ENCODE data around the gene OVAAL. TPM values are rescaled to one million over a fixed set of nuclear protein-coding genes. Genes with fewer than 3 reads are reported as not detected.

Gene OVAAL
- total RNA-seq, 6 experiments from 2014 or later: not detected

DNA sequence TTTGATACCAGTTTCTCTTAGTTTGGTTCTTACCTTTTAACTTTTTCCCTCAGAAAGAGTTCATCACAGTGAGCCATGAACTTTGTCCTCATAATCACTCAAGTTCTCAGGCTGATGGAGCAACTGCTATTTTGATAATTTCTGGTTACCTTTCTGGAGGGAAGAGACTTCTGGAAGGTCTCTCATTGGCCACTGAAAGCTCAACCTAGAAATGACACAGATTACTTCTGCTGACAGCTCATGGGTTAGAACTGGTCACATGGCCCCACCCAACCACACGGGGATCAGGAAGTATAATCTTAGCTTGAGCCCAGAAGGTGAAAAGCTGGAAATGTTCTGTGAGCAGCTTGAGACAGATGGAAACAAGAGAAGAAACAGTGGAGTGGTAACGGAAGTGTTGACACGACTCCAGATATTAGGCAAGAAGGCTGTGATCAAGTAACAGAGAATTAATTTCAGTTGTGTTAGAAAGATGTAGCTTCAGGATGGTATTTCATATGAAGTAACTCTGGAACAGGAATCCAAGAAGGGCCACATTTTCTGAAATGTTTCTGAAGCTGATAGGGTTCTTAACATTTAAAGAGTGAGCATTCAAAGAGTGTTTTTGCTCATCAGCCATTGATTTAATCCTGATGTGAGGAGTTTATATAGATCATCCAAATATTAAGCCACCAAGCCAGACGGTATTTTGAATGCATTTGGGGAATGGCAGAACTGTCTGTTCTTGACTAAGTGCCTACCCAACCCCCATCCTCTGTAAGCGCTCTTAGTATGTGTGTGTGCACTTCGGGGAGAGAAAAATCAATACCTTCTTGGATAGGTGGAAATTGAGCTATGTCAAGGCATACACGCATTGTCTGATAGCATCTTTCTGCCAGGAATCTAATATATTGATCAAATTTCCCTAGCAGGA, 51.1 kb downstream of the OVAAL start:
- no peak for DNase-seq
- Mint-ChIP-seq H3K36me3 (ENCODE audit: low read depth) (no peaks in the 10 kb centered on the region), H3K27me3 (ENCODE audit: insufficient read depth) (no peaks in the 10 kb centered on the region; the same call in 1 of the 2 replicates), H3K9me3 (no peaks in the 10 kb centered on the region), H3K4me1 (ENCODE audit: low read depth) (peaks cover 30% of the 10 kb centered on the region), H3K27ac (peak overlapping the region; percentile 62; the same call in 1 of the 2 replicates), H3K4me3 (peak overlapping the region; percentile 33)
- TF ChIP-seq, protein P1, sequence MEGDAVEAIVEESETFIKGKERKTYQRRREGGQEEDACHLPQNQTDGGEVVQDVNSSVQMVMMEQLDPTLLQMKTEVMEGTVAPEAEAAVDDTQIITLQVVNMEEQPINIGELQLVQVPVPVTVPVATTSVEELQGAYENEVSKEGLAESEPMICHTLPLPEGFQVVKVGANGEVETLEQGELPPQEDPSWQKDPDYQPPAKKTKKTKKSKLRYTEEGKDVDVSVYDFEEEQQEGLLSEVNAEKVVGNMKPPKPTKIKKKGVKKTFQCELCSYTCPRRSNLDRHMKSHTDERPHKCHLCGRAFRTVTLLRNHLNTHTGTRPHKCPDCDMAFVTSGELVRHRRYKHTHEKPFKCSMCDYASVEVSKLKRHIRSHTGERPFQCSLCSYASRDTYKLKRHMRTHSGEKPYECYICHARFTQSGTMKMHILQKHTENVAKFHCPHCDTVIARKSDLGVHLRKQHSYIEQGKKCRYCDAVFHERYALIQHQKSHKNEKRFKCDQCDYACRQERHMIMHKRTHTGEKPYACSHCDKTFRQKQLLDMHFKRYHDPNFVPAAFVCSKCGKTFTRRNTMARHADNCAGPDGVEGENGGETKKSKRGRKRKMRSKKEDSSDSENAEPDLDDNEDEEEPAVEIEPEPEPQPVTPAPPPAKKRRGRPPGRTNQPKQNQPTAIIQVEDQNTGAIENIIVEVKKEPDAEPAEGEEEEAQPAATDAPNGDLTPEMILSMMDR (IDR thresholded peaks at IDR 0.05): no peak

DNA sequence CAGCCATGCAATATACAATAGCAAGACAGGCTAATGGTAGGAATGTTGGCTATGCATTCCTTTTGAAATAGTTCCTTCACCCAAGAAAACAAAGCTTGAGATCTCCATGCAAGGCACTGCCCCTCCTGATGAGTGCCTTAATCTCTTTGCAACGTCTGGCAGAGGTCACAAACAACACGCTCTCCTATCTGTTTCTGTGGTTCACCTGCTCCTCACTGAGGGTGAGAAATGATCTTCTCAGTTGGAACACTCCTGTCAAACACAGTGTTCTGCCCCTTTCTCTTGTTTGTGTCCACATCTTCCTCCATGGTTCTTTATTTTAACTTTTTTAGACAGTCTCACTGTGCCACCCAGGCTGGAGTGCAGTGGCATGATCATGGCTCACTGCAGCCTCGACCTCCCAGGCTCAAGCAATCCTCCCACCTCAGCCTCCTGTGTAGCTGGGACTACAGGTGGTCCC, 51.8 kb downstream of the OVAAL start:
- TF ChIP-seq, protein P1 (IDR thresholded peaks at IDR 0.05): no peak
- no peak for DNase-seq
- no peaks in the 10 kb centered on the region for H3K36me3 Mint-ChIP-seq (ENCODE audit: low read depth)
- H3K27me3 Mint-ChIP-seq (ENCODE audit: insufficient read depth): no peaks in the 10 kb centered on the region; the same call in 1 of the 2 replicates
- no peak overlapping the region for H3K4me3 Mint-ChIP-seq
- H3K27ac Mint-ChIP-seq: peak overlapping the region; percentile 38; the same call in 1 of the 2 replicates
- H3K4me1 Mint-ChIP-seq (ENCODE audit: low read depth): peaks cover 30% of the 10 kb centered on the region
- H3K9me3 Mint-ChIP-seq: no peaks in the 10 kb centered on the region

DNA sequence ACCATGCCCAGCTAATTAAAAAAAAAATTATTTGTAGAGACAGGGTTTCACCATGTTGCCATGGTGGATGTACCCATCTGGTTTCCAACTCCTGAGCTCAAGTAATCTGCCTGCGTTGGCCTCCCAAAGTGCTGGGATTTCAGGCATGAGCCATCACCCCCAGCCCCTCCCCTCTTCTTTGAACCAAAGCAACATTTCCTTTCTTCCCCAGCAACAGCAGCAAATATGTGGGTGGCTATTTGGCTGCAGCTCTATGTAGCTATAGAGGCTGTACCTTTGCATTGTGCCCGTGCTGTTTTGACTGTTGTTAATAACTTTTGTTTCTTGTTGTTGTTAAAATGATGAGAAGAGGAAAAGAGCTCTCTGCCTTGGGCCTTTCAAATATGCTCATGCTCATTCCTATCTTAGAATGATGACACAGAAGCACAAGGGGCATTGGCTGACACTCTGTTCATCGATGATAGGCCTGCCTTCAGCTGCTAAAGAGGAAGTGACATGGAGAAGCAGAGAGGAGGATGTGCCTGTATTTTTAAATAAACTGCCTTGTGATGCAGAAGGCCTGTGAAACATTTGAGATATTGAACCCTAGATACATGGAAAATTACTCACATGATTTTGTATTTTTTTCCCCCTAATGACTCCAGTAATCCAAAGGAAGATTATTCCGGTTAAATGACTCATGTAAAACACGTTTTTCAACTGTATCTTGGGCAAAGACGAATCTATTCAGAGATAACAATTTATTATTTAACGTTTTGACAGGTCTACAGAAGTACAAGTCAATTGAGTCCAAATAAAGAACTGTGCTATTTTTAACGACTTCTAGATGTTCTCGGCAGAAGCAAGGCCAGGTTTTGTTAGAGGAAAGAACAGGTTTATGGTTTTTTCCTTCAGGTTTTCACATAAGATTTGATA, 52.5 kb downstream of the OVAAL start:
- DNase-seq: no peak
- H3K27ac Mint-ChIP-seq: peak overlapping the region; percentile 38
- H3K36me3 Mint-ChIP-seq (ENCODE audit: low read depth): no peaks in the 10 kb centered on the region
- H3K4me1 Mint-ChIP-seq (ENCODE audit: low read depth): peaks cover 30% of the 10 kb centered on the region
- no peaks in the 10 kb centered on the region for H3K9me3 Mint-ChIP-seq
- no peak overlapping the region; the same call in 1 of the 2 replicates for H3K4me3 Mint-ChIP-seq
- TF ChIP-seq, protein P1 (IDR thresholded peaks at IDR 0.05): no peak
- no peaks in the 10 kb centered on the region; the same call in 1 of the 2 replicates for H3K27me3 Mint-ChIP-seq (ENCODE audit: insufficient read depth)

DNA sequence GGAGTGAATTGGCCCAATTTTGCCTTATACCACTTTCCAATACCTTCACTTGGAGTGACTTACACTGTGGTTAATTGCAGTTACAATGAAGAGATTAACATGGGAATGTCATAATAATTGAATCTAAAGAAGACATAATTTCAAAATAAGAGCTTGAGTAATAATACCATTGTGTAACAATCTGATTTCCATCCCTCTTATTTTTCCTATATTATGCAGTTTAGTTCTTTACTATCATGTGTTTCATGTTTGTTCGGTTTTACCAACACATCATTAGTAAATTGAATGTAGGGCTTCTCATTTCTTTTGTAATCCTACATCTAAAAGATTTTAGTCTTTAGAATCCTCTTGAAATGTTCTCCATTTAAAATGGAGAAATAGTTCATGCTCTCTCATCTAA, 53.9 kb downstream of the OVAAL start:
- Mint-ChIP-seq H3K4me3 (no peak overlapping the region), H3K36me3 (ENCODE audit: low read depth) (no peaks in the 10 kb centered on the region), H3K27ac (no peak overlapping the region), H3K4me1 (ENCODE audit: low read depth) (peaks cover 30% of the 10 kb centered on the region), H3K27me3 (ENCODE audit: insufficient read depth) (no peaks in the 10 kb centered on the region), H3K9me3 (no peaks in the 10 kb centered on the region)
- TF ChIP-seq, protein P1 (IDR thresholded peaks at IDR 0.05): no peak
- DNase-seq: no peak

GRCh38 chr1:180614730-180615129, 56.0 kb downstream of the OVAAL start:
- Mint-ChIP-seq H3K4me1 (ENCODE audit: low read depth) (peaks cover 27% of the 10 kb centered on the region), H3K27ac (no peak overlapping the region), H3K9me3 (no peaks in the 10 kb centered on the region), H3K36me3 (ENCODE audit: low read depth) (no peaks in the 10 kb centered on the region), H3K27me3 (ENCODE audit: insufficient read depth) (no peaks in the 10 kb centered on the region), H3K4me3 (no peak overlapping the region)
- TF ChIP-seq, protein P1 (IDR thresholded peaks at IDR 0.05): no peak
- no peak for DNase-seq

All from HFFc6 (cell line).